Measurements from ENCODE around the gene THAP12.

DNA sequence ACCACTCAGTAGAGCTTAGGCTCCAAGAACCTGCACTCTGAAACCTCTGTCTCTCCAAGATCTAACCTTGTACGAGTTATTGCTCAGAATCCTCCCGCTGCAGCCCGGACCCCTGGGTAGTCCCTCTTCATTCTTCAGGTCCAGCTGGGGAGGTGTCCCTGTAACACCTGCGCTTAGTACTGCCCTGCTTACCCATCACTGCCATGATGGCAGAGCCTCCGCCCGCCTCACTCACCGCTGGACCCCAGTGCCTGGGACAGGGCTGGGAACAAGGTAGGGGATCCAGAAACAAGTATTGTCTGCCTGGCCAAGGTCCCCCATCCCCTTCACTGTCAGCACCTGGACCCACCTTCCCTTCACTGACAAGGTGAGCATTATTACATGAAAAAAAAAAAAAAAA is 50.3 kb downstream of the THAP12 start:
- TF ChIP-seq, protein P1, sequence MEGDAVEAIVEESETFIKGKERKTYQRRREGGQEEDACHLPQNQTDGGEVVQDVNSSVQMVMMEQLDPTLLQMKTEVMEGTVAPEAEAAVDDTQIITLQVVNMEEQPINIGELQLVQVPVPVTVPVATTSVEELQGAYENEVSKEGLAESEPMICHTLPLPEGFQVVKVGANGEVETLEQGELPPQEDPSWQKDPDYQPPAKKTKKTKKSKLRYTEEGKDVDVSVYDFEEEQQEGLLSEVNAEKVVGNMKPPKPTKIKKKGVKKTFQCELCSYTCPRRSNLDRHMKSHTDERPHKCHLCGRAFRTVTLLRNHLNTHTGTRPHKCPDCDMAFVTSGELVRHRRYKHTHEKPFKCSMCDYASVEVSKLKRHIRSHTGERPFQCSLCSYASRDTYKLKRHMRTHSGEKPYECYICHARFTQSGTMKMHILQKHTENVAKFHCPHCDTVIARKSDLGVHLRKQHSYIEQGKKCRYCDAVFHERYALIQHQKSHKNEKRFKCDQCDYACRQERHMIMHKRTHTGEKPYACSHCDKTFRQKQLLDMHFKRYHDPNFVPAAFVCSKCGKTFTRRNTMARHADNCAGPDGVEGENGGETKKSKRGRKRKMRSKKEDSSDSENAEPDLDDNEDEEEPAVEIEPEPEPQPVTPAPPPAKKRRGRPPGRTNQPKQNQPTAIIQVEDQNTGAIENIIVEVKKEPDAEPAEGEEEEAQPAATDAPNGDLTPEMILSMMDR (IDR thresholded peaks at IDR 0.05; ENCODE audit: low read depth, low read length, missing input control): no peak
- TF ChIP-seq YY1 (IDR thresholded peaks at IDR 0.05) (no peak), TAF1 (conservative IDR thresholded peaks at IDR 0.05) (no peak)

Data from liver (tissue), 3 donors.